ENCODE measurements around the gene PRKCA.

GRCh38 chr17:66375121-66375520 is 72.7 kb downstream of the PRKCA start:
- no peak for TF ChIP-seq CTCF (IDR thresholded peaks at IDR 0.05)
- no peak for TF ChIP-seq ZFX (IDR thresholded peaks at IDR 0.05; ENCODE audit: borderline replicate concordance)
